Measurements from ENCODE around the gene MAB21L4.

MAB21L4 gene

GRCh38 chr2:240906911-240907590 is 11.1 kb upstream of the MAB21L4 start:
- H3K9ac ChIP-seq (ENCODE audit: insufficient read length): no peak overlapping the region
- H3K9me3 ChIP-seq (ENCODE audit: low read depth, low read length): no peaks in the 10 kb centered on the region
- H3K36me3 ChIP-seq (ENCODE audit: insufficient read depth, low read length): no peaks in the 10 kb centered on the region
- no peak for DNase-seq (ENCODE audit: low read depth, low spot score)
- H3K27ac ChIP-seq: no peak overlapping the region
- H3K4me3 ChIP-seq: no peak overlapping the region
- TF ChIP-seq POLR2AphosphoS5 (IDR thresholded peaks at IDR 0.05; ENCODE audit: borderline replicate concordance, low read depth, low read length) (no peak), FOXP2 (optimal IDR thresholded peaks at IDR 0.05; ENCODE audit: control extremely low read depth, extremely low read length, insufficient read depth) (no peak), EZH2 (IDR thresholded peaks at IDR 0.05) (no peak)

GRCh38 chr2:240906141-240906910 is 10.4 kb upstream of the MAB21L4 start, which contains the start of gene CROCC2:
CROCC2 (plus strand) TSS chr2:240906336; CDS start chr2:240906514, 178 bp downstream.
- TF ChIP-seq POLR2AphosphoS5 (IDR thresholded peaks at IDR 0.05; ENCODE audit: borderline replicate concordance, low read depth, low read length): no peak
- TF ChIP-seq FOXP2 (optimal IDR thresholded peaks at IDR 0.05; ENCODE audit: control extremely low read depth, extremely low read length, insufficient read depth): no peak
- no peak for TF ChIP-seq EZH2 (IDR thresholded peaks at IDR 0.05)
- Histone ChIP-seq H3K36me3 (ENCODE audit: insufficient read depth, low read length) (no peaks in the 10 kb centered on the region), H3K4me3 (no peak within 1 kb of the TSS), H3K9me3 (ENCODE audit: low read depth, low read length) (no peaks in the 10 kb centered on the region), H3K9ac (ENCODE audit: insufficient read length) (no peak within 1 kb of the TSS), H3K27ac (no peak within 1 kb of the TSS)
- no peak for DNase-seq (ENCODE audit: low read depth, low spot score)

- no peak overlapping the region for H3K27ac ChIP-seq
- no peaks in the 10 kb centered on the region for H3K36me3 ChIP-seq (ENCODE audit: insufficient read depth, low read length)
- no peak for DNase-seq (ENCODE audit: low read depth, low spot score)
- H3K9me3 ChIP-seq (ENCODE audit: low read depth, low read length): no peaks in the 10 kb centered on the region
- TF ChIP-seq EZH2 (IDR thresholded peaks at IDR 0.05) (no peak), POLR2AphosphoS5 (IDR thresholded peaks at IDR 0.05; ENCODE audit: borderline replicate concordance, low read depth, low read length) (no peak), FOXP2 (optimal IDR thresholded peaks at IDR 0.05; ENCODE audit: control extremely low read depth, extremely low read length, insufficient read depth) (no peak)
- H3K9ac ChIP-seq (ENCODE audit: insufficient read length): no peak overlapping the region
- no peak overlapping the region for H3K4me3 ChIP-seq
Measured at GRCh38 chr2:240905176-240905781, 9.3 kb upstream of the MAB21L4 start.

GRCh38 chr2:240904216-240905175 is 8.5 kb upstream of the MAB21L4 start:
- DNase-seq (ENCODE audit: low read depth, low spot score): no peak
- TF ChIP-seq EZH2 (IDR thresholded peaks at IDR 0.05) (no peak), FOXP2 (optimal IDR thresholded peaks at IDR 0.05; ENCODE audit: control extremely low read depth, extremely low read length, insufficient read depth) (no peak), POLR2AphosphoS5 (IDR thresholded peaks at IDR 0.05; ENCODE audit: borderline replicate concordance, low read depth, low read length) (no peak)
- H3K36me3 ChIP-seq (ENCODE audit: insufficient read depth, low read length): no peaks in the 10 kb centered on the region
- H3K4me3 ChIP-seq: no peak overlapping the region
- no peaks in the 10 kb centered on the region for H3K9me3 ChIP-seq (ENCODE audit: low read depth, low read length)
- no peak overlapping the region for H3K27ac ChIP-seq
- H3K9ac ChIP-seq (ENCODE audit: insufficient read length): no peak overlapping the region

GRCh38 chr2:240903191-240904060 is 7.5 kb upstream of the MAB21L4 start:
- TF ChIP-seq FOXP2 (optimal IDR thresholded peaks at IDR 0.05; ENCODE audit: control extremely low read depth, extremely low read length, insufficient read depth) (no peak), EZH2 (IDR thresholded peaks at IDR 0.05) (no peak), POLR2AphosphoS5 (IDR thresholded peaks at IDR 0.05; ENCODE audit: borderline replicate concordance, low read depth, low read length) (no peak)
- Histone ChIP-seq H3K9ac (ENCODE audit: insufficient read length) (no peak overlapping the region), H3K27ac (no peak overlapping the region), H3K9me3 (ENCODE audit: low read depth, low read length) (no peaks in the 10 kb centered on the region), H3K4me3 (no peak overlapping the region), H3K36me3 (ENCODE audit: insufficient read depth, low read length) (no peaks in the 10 kb centered on the region)
- DNase-seq (ENCODE audit: low read depth, low spot score): no peak

- Histone ChIP-seq H3K27ac (no peak overlapping the region), H3K9me3 (ENCODE audit: low read depth, low read length) (no peaks in the 10 kb centered on the region), H3K9ac (ENCODE audit: insufficient read length) (no peak overlapping the region), H3K4me3 (no peak overlapping the region), H3K36me3 (ENCODE audit: insufficient read depth, low read length) (no peaks in the 10 kb centered on the region)
- DNase-seq (ENCODE audit: low read depth, low spot score): no peak
- TF ChIP-seq EZH2 (IDR thresholded peaks at IDR 0.05) (no peak), POLR2AphosphoS5 (IDR thresholded peaks at IDR 0.05; ENCODE audit: borderline replicate concordance, low read depth, low read length) (no peak), FOXP2 (optimal IDR thresholded peaks at IDR 0.05; ENCODE audit: control extremely low read depth, extremely low read length, insufficient read depth) (no peak)
Measured at GRCh38 chr2:240902615-240903041, 6.7 kb upstream of the MAB21L4 start.
